Transverse colon (tissue), 4 donors: ENCODE measurements around the gene MYOM1.

Experiments
- POLR2A ChIP-seq: fragments of 450-650 bp; IDR thresholded peaks from one replicate; pipeline ENCODE4 v1.6.1; 2016; ENCODE audit warnings: antibody characterized with exemption, mild to moderate bottlenecking, moderate library complexity
- POLR2AphosphoS5 ChIP-seq, 3 donors: sonication (generic); formaldehyde crosslinking; IDR thresholded peaks; one replicate each; pipeline ENCODE4 v1.6.1; 2016; ENCODE audit warnings: antibody characterized with exemption in 3 of 3
- TF ChIP-seq, protein P1 (sequence below), 5 experiments: fragments of 200-600 bp in 3 of 5; fragments of 450-650 bp in 2 of 5; sonication (generic) in 3 of 5; IDR thresholded peaks; 1 replicate in 2 of 5; 2 replicates in 3 of 5; pipeline ENCODE4 v1.5.1; 2016 to 2017; ENCODE audit warnings: antibody characterized with exemption in 5 of 5, inconsistent platforms in 3 of 5, mild to moderate bottlenecking in 2 of 5, moderate library complexity in 1 of 5

DNA sequence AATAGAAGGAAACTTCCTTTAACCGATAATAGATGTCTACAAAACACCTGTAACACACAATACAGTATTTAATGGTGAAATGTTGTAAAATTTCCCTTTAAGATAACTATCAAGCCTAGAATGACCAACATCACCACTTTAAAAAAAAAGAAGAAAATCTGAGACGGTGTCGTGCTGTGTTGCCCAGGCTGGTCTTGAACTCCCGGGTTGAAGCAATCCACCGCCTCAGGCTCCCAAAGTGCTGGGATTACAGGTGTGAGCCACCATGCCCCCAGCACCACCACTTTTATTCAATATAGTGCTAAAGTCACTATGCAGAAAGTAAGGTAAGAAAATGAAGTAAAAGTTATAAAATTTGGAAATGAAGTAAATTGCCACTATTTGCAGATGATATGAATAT lies 96.9 kb downstream of the MYOM1 start:
- no peak for TF ChIP-seq POLR2A
- TF ChIP-seq, protein P1, sequence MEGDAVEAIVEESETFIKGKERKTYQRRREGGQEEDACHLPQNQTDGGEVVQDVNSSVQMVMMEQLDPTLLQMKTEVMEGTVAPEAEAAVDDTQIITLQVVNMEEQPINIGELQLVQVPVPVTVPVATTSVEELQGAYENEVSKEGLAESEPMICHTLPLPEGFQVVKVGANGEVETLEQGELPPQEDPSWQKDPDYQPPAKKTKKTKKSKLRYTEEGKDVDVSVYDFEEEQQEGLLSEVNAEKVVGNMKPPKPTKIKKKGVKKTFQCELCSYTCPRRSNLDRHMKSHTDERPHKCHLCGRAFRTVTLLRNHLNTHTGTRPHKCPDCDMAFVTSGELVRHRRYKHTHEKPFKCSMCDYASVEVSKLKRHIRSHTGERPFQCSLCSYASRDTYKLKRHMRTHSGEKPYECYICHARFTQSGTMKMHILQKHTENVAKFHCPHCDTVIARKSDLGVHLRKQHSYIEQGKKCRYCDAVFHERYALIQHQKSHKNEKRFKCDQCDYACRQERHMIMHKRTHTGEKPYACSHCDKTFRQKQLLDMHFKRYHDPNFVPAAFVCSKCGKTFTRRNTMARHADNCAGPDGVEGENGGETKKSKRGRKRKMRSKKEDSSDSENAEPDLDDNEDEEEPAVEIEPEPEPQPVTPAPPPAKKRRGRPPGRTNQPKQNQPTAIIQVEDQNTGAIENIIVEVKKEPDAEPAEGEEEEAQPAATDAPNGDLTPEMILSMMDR (IDR thresholded peaks at IDR 0.05) = no peak
- TF ChIP-seq POLR2AphosphoS5 (IDR thresholded peaks at IDR 0.05) = no peak
